PC-3 (cell line): ENCODE results near the gene CDK5RAP2.

Experiments used
- EZH2 ChIP-seq: fragments of 300-600 bp; sonication (generic); IDR thresholded peaks from one replicate; pipeline ENCODE4 v1.6.1; 2017; ENCODE audit warnings: antibody characterized with exemption, mild to moderate bottlenecking, low read length; ENCODE audit not compliant: unreplicated experiment
- TF ChIP-seq, protein P1 (sequence below): fragments of 300-600 bp; sonication (generic); conservative IDR thresholded peaks from 2 replicates; pipeline ENCODE4 v1.5.1; 2017; ENCODE audit warnings: antibody characterized with exemption, low read depth, mild to moderate bottlenecking, low read length

- TF ChIP-seq, protein P1, sequence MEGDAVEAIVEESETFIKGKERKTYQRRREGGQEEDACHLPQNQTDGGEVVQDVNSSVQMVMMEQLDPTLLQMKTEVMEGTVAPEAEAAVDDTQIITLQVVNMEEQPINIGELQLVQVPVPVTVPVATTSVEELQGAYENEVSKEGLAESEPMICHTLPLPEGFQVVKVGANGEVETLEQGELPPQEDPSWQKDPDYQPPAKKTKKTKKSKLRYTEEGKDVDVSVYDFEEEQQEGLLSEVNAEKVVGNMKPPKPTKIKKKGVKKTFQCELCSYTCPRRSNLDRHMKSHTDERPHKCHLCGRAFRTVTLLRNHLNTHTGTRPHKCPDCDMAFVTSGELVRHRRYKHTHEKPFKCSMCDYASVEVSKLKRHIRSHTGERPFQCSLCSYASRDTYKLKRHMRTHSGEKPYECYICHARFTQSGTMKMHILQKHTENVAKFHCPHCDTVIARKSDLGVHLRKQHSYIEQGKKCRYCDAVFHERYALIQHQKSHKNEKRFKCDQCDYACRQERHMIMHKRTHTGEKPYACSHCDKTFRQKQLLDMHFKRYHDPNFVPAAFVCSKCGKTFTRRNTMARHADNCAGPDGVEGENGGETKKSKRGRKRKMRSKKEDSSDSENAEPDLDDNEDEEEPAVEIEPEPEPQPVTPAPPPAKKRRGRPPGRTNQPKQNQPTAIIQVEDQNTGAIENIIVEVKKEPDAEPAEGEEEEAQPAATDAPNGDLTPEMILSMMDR = no peak
- no peak for TF ChIP-seq EZH2
Observed at GRCh38 chr9:120507936-120508510, 71.9 kb downstream of the CDK5RAP2 start.
